H9 (cell line): ENCODE measurements around the gene GFRA1. TPM values are rescaled to one million over a fixed set of nuclear protein-coding genes. Genes with fewer than 3 reads are reported as not detected.

ENCODE experiments used
- DNase-seq: peaks from one replicate; pipeline ENCODE4 v3.0.0-alpha.2; 2017
- H2AFZ ChIP-seq: one replicate; pipeline ENCODE4 v1.6.1; 2013; ENCODE audit warnings: mild to moderate bottlenecking, low read length, control low read depth, moderate library complexity
- H2AK5ac ChIP-seq: 2 replicates; pipeline ENCODE4 v1.6.1; 2013; ENCODE audit warnings: low read length, control low read depth, mixed read lengths; ENCODE audit not compliant: insufficient read length
- H2BK120ac ChIP-seq: one replicate; pipeline ENCODE4 v1.6.1; 2013; ENCODE audit warnings: low read depth, mild to moderate bottlenecking, low read length, control low read depth, inconsistent platforms; ENCODE audit not compliant: poor library complexity, severe bottlenecking
- H2BK12ac ChIP-seq: 2 replicates; pipeline ENCODE4 v1.6.1; 2013; ENCODE audit warnings: low read length, control low read depth, mixed read lengths, low read depth; ENCODE audit not compliant: insufficient read length
- H2BK15ac ChIP-seq: 2 replicates; pipeline ENCODE4 v1.6.1; 2013; ENCODE audit warnings: low read depth, low read length, control low read depth
- H2BK20ac ChIP-seq: one replicate; pipeline ENCODE4 v1.6.1; 2013; ENCODE audit warnings: low read depth, mild to moderate bottlenecking, low read length, control low read depth, inconsistent platforms; ENCODE audit not compliant: poor library complexity, severe bottlenecking
- H2BK5ac ChIP-seq: 2 replicates; pipeline ENCODE4 v1.6.1; 2013; ENCODE audit warnings: low read length, control low read depth, mixed read lengths; ENCODE audit not compliant: insufficient read length
- H3K14ac ChIP-seq: 2 replicates; pipeline ENCODE4 v1.6.1; 2013; ENCODE audit warnings: low read length, control low read depth; ENCODE audit not compliant: insufficient read depth
- H3K18ac ChIP-seq: 2 replicates; pipeline ENCODE4 v1.6.1; 2013; ENCODE audit warnings: low read depth, mild to moderate bottlenecking, mixed read lengths, low read length, control low read depth; ENCODE audit not compliant: insufficient read length
- H3K23ac ChIP-seq: 2 replicates; pipeline ENCODE4 v1.6.1; 2013; ENCODE audit warnings: low read length, control low read depth, mixed read lengths, low read depth; ENCODE audit not compliant: insufficient read length
- H3K23me2 ChIP-seq: 2 replicates; pipeline ENCODE4 v1.6.1; 2013; ENCODE audit warnings: low read depth, mild to moderate bottlenecking, mixed read lengths, low read length, control low read depth; ENCODE audit not compliant: insufficient read length, poor library complexity, severe bottlenecking
- H3K27ac ChIP-seq: 2 replicates; pipeline ENCODE4 v1.5.1; 2013; ENCODE audit warnings: low read length, control low read depth, mixed read lengths, low read depth; ENCODE audit not compliant: insufficient read length
- H3K27me3 ChIP-seq: 2 replicates; pipeline ENCODE4 v1.6.1; 2013; ENCODE audit warnings: low read length, control low read depth, inconsistent platforms; ENCODE audit not compliant: insufficient read depth
- H3K4ac ChIP-seq: 2 replicates; pipeline ENCODE4 v1.6.1; 2013; ENCODE audit warnings: low read depth, mild to moderate bottlenecking, control low read depth, inconsistent platforms, low read length, moderate library complexity
- H3K4me1 ChIP-seq: 2 replicates; pipeline ENCODE4 v1.6.1; 2013; ENCODE audit warnings: low read length, control low read depth, inconsistent platforms; ENCODE audit not compliant: insufficient read depth
- H3K4me2 ChIP-seq: 2 replicates; pipeline ENCODE4 v1.6.1; 2013; ENCODE audit warnings: low read length, control low read depth, mixed read lengths; ENCODE audit not compliant: insufficient read length, insufficient read depth
- H3K56ac ChIP-seq: 2 replicates; pipeline ENCODE4 v1.6.1; 2013; ENCODE audit warnings: low read depth, mild to moderate bottlenecking, mixed read lengths, low read length, control low read depth; ENCODE audit not compliant: insufficient read length
- H3K79me1 ChIP-seq: 2 replicates; pipeline ENCODE4 v1.6.1; 2013; ENCODE audit warnings: low read depth, mild to moderate bottlenecking, moderate library complexity, low read length, control low read depth, inconsistent platforms; ENCODE audit not compliant: insufficient read depth, poor library complexity, severe bottlenecking
- H3K79me2 ChIP-seq: 2 replicates; pipeline ENCODE4 v1.6.1; 2013; ENCODE audit warnings: low read length, control low read depth, inconsistent platforms; ENCODE audit not compliant: insufficient read depth
- H3K9ac ChIP-seq: 2 replicates; pipeline ENCODE4 v1.6.1; 2013; ENCODE audit warnings: low read length, control low read depth, mixed read lengths; ENCODE audit not compliant: insufficient read length; ENCODE audit errors: extremely low read depth
- H3K9me3 ChIP-seq: one replicate; pipeline ENCODE4 v1.6.1; 2013; ENCODE audit warnings: low read depth, low read length, inconsistent platforms; ENCODE audit not compliant: control insufficient read depth
- H3T11ph ChIP-seq: one replicate; pipeline ENCODE4 v1.6.1; 2013; ENCODE audit warnings: mild to moderate bottlenecking, low read length, control low read depth, inconsistent platforms
- H4K20me1 ChIP-seq: one replicate; pipeline ENCODE4 v1.6.1; 2013; ENCODE audit not compliant: control insufficient read depth, insufficient read length, insufficient read depth
- H4K5ac ChIP-seq: 2 replicates; pipeline ENCODE4 v1.6.1; 2013; ENCODE audit warnings: low read depth, mild to moderate bottlenecking, mixed read lengths, low read length, control low read depth; ENCODE audit not compliant: insufficient read length
- H4K8ac ChIP-seq: replicated peaks from 2 replicates; pipeline ENCODE4 v1.6.1; 2013; ENCODE audit warnings: low read length, control low read depth, mixed read lengths, low read depth; ENCODE audit not compliant: insufficient read length
- H4K91ac ChIP-seq: 2 replicates; pipeline ENCODE4 v1.6.1; 2013; ENCODE audit warnings: low read depth, mild to moderate bottlenecking, moderate library complexity, mixed read lengths, low read length, control low read depth; ENCODE audit not compliant: insufficient read length
- H3K27ac Mint-ChIP-seq, 3 experiments: 2 replicates in 2 of 3; 3 replicates in 1 of 3; pipeline ENCODE4 v1.8.0; 2020 to 2021; ENCODE audit warnings: mixed read lengths in 3 of 3, mild to moderate bottlenecking in 1 of 3, moderate library complexity in 1 of 3
- H3K27me3 Mint-ChIP-seq: 2 replicates; pipeline ENCODE4 v1.8.0; 2021; ENCODE audit warnings: low read depth, mild to moderate bottlenecking, moderate library complexity, mixed read lengths
- H3K36me3 Mint-ChIP-seq, 3 experiments: 2 replicates in 2 of 3; 3 replicates in 1 of 3; pipeline ENCODE4 v1.8.0; 2020 to 2021; ENCODE audit warnings: low read depth in 3 of 3, mixed read lengths in 3 of 3; ENCODE audit not compliant: insufficient read depth in 1 of 3
- H3K4me1 Mint-ChIP-seq, 2 experiments: 2 replicates each; pipeline ENCODE4 v1.8.0; 2020; ENCODE audit warnings: mixed read lengths in 2 of 2
- H3K4me3 Mint-ChIP-seq, 2 experiments: 2 replicates in 1 of 2; 3 replicates in 1 of 2; pipeline ENCODE4 v1.8.0; 2020 to 2021; ENCODE audit warnings: mild to moderate bottlenecking in 2 of 2, mixed read lengths in 2 of 2, moderate library complexity in 1 of 2
- H3K9me3 Mint-ChIP-seq, 2 experiments: 2 replicates in 1 of 2; 3 replicates in 1 of 2; pipeline ENCODE4 v1.8.0; 2020; ENCODE audit warnings: mild to moderate bottlenecking in 2 of 2, mixed read lengths in 2 of 2, moderate library complexity in 1 of 2
- CTCF ChIP-seq: fragments of 200-600 bp; sonication (generic); conservative IDR thresholded peaks from 3 replicates; pipeline ENCODE4 v1.8.0; 2021; ENCODE audit warnings: antibody characterized with exemption, mild to moderate bottlenecking
- total RNA-seq: library from RNA; stranded (reverse); gene quantifications from 2 replicates; pipeline ENCODE4 v1.2.1, GENCODE V29; 2021

The GFRA1 gene
- total RNA-seq, 1 experiment from 2014 or later = 0.24 TPM

GRCh38 chr10:116201011-116201410, 72.0 kb downstream of the GFRA1 start:
- Histone ChIP-seq H3K4me2 (no peak overlapping the region), H2BK120ac (no peak overlapping the region), H3K27me3 (no peaks in the 10 kb centered on the region), H3K79me2 (no peaks in the 10 kb centered on the region), H3K4ac (no peak overlapping the region), H3K18ac (no peak overlapping the region), H2BK20ac (no peak overlapping the region), H2AK5ac (no peak overlapping the region), H3K9ac (no peak overlapping the region), H2BK5ac (no peak overlapping the region), H4K20me1 (no peaks in the 10 kb centered on the region), H3T11ph (no peak overlapping the region), H3K56ac (no peak overlapping the region), H3K14ac (no peak overlapping the region), H3K4me1 (no peaks in the 10 kb centered on the region), H4K8ac (no peak overlapping the region), H3K79me1 (no peaks in the 10 kb centered on the region), H3K9me3 (no peaks in the 10 kb centered on the region), H2BK15ac (no peak overlapping the region), H2BK12ac (no peak overlapping the region), H4K5ac (no peak overlapping the region), H3K23ac (no peak overlapping the region), H3K27ac (no peak overlapping the region), H3K23me2 (no peaks in the 10 kb centered on the region), H2AFZ (no peak overlapping the region), H4K91ac (no peak overlapping the region)
- Mint-ChIP-seq H3K27me3 (peaks cover 10% of the 10 kb centered on the region), H3K4me3 (no peak overlapping the region), H3K36me3 (peaks cover 0 to 4% (median 0%) of the 10 kb centered on the region in 3 experiments; a peak in 4 of 7 replicates), H3K27ac (no peak overlapping the region), H3K4me1 (peaks cover 3 to 8% of the 10 kb centered on the region in 2 experiments; a peak in 1 of 4 replicates), H3K9me3 (peaks cover 0 to 2% of the 10 kb centered on the region in 2 experiments; a peak in 2 of 5 replicates)
- TF ChIP-seq CTCF = no peak
- DNase-seq = no peak
